Breast epithelium (tissue), 4 donors: ENCODE data around the gene TM9SF4. TPM values are rescaled to one million over a fixed set of nuclear protein-coding genes. Genes with fewer than 3 reads are reported as not detected.

ENCODE experiments used
- DNase-seq, 2 donors: peaks; one replicate each; pipeline ENCODE4 v3.0.0-alpha.2; 2019; ENCODE audit warnings: low spot score in 2 of 2
- H3K27ac ChIP-seq, 2 donors: fragments of 200-600 bp; sonication (generic) in 1 of 2; one replicate each; pipeline ENCODE4 v1.5.1; 2016 to 2019; ENCODE audit warnings: mild to moderate bottlenecking in 1 of 2
- H3K27me3 ChIP-seq, 2 donors: fragments of 200-600 bp; sonication (generic) in 1 of 2; one replicate each; pipeline versions ENCODE4 v1.5.1 to v1.6.0; 2017 to 2019; ENCODE audit warnings: control low read depth in 1 of 2, mild to moderate bottlenecking in 1 of 2
- H3K36me3 ChIP-seq: fragments of 200-600 bp; one replicate; pipeline ENCODE4 v1.5.1; 2019
- H3K4me1 ChIP-seq, 2 donors: fragments of 200-600 bp; sonication (generic); one replicate each; pipeline ENCODE4 v1.5.1; 2016 to 2019; ENCODE audit warnings: control low read depth in 1 of 2
- H3K4me3 ChIP-seq, 3 donors: fragments of 200-600 bp; sonication (generic); 1 replicate in 2 of 3; 2 replicates in 1 of 3; pipeline ENCODE4 v1.5.1; 2016 to 2019; ENCODE audit warnings: mild to moderate bottlenecking in 3 of 3, moderate library complexity in 2 of 3
- H3K9me3 ChIP-seq, 2 donors: fragments of 200-600 bp; sonication (generic) in 1 of 2; one replicate each; pipeline ENCODE4 v1.5.1; 2016 to 2019; ENCODE audit warnings: control low read depth in 1 of 2
- CTCF ChIP-seq, 3 donors: fragments of 450-650 bp; IDR thresholded peaks; one replicate each; pipeline ENCODE4 v1.5.1; 2016 to 2017; ENCODE audit warnings: antibody characterized with exemption in 3 of 3, mild to moderate bottlenecking in 3 of 3, moderate library complexity in 3 of 3
- POLR2A ChIP-seq: fragments of 450-650 bp; IDR thresholded peaks from one replicate; pipeline ENCODE4 v1.6.1; 2016; ENCODE audit warnings: antibody characterized with exemption, mild to moderate bottlenecking, moderate library complexity
- POLR2AphosphoS5 ChIP-seq, 3 donors: sonication (generic); formaldehyde crosslinking; IDR thresholded peaks; one replicate each; pipeline ENCODE4 v1.6.1; 2017; ENCODE audit warnings: antibody characterized with exemption in 3 of 3
- intact Hi-C: fragments of 100-400 bp; cut with DNase I; formaldehyde crosslinking; loops from one replicate; pipeline ENCODE4 v1.15.1; 2023; ENCODE audit warnings: low total_unique reads
- total RNA-seq, 3 donors: library from RNA; depleted of rRNA; stranded (reverse); fragments of >200 nt; gene quantifications; one replicate each; pipeline ENCODE4 v1.1.0, GENCODE V29; 2016

The TM9SF4 gene
- total RNA-seq, 3 donors from 2014 or later = 20.2 to 28.5 (median 26.9) TPM

GRCh38 chr20:32072168-32072750 is 37.3 kb upstream of the TM9SF4 start:
- H3K4me3 ChIP-seq = no peak overlapping the region
- DNase-seq = no peak
- no peak overlapping the region for H3K27ac ChIP-seq
- TF ChIP-seq POLR2A (no peak), POLR2AphosphoS5 (IDR thresholded peaks at IDR 0.05) (no peak), CTCF (IDR thresholded peaks at IDR 0.05) (no peak)
- H3K36me3 ChIP-seq = no peaks in the 10 kb centered on the region
- peaks cover 0 to 13% of the 10 kb centered on the region in 2 donors for H3K27me3 ChIP-seq
- intact Hi-C loops = no loop called here
- H3K4me1 ChIP-seq = no peaks in the 10 kb centered on the region
- no peaks in the 10 kb centered on the region for H3K9me3 ChIP-seq

DNA sequence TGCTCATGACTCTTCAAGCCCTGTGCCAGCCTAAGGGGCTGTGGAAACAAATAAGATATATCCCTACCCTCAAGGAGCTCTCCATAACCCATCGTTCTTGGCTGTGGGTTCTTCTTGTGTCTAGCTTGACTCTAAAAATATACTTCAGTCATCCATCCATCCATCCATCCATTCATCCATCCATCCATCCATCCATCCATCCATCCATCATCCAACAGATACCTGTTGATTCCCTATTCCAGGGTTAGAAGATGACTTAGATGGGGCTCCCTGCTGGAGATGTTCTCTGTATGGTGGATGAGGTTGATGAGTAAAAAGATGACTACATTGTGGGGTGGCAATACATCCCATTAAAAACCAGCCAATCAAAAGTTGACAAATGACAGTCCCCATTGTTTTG is 34.0 kb upstream of the TM9SF4 start:
- intact Hi-C loops = no loop called here
- no peaks in the 10 kb centered on the region for H3K9me3 ChIP-seq
- H3K36me3 ChIP-seq = no peaks in the 10 kb centered on the region
- H3K4me1 ChIP-seq = no peaks in the 10 kb centered on the region
- no peak overlapping the region for H3K27ac ChIP-seq
- DNase-seq = no peak
- no peak overlapping the region for H3K4me3 ChIP-seq
- peaks cover 0 to 13% of the 10 kb centered on the region in 2 donors for H3K27me3 ChIP-seq
- TF ChIP-seq POLR2AphosphoS5 (IDR thresholded peaks at IDR 0.05) (no peak), CTCF (IDR thresholded peaks at IDR 0.05) (no peak), POLR2A (no peak)

DNA sequence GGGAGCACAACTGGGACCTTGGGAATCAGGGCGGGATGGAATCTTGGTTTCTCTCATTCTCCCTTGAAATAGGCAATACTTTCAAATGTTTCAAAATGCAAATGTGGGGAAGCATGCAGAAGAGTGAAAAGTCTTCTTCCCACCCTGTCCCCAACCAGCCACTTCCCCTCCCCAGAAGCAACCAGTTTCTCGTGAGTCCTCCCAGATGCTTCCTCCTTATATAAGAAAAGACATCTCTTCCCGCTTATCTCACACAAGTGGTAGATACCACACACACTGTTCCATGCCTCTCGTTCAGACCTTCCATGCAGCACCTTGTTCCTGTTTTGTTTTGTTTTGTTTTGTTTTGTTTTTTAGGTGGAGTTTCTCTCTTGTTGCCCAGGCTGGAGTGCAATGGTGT is 32.3 kb upstream of the TM9SF4 start:
- Histone ChIP-seq H3K4me3 (no peak overlapping the region), H3K9me3 (no peaks in the 10 kb centered on the region), H3K27ac (no peak overlapping the region), H3K27me3 (peaks cover 0 to 13% of the 10 kb centered on the region in 2 donors), H3K4me1 (no peaks in the 10 kb centered on the region), H3K36me3 (no peaks in the 10 kb centered on the region)
- intact Hi-C loops = no loop called here
- no peak for DNase-seq
- no peak for TF ChIP-seq CTCF (IDR thresholded peaks at IDR 0.05)
- TF ChIP-seq POLR2AphosphoS5 (IDR thresholded peaks at IDR 0.05) = no peak
- TF ChIP-seq POLR2A = no peak

DNA sequence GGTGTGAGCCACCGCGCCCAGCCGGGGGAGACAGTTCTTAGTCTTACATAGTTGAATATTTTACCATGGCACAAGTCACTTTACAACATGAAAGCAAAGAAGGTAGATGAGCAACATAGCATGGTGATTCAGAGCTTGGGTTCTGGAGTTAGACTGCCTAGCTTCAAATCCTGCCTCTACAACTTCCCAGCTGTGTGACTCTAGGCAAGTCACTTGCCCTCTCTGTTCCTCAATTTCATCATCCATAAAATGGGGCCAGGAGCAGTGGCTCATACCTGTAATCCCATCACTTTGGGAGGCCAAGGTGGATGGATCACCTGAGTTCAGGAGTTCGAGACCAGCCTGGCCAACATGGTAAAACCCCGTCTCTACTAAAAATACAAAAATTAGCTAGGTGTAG is 31.2 kb upstream of the TM9SF4 start:
- TF ChIP-seq CTCF (IDR thresholded peaks at IDR 0.05) (no peak), POLR2A (no peak), POLR2AphosphoS5 (IDR thresholded peaks at IDR 0.05) (no peak)
- H3K27ac ChIP-seq = no peak overlapping the region
- DNase-seq = no peak
- intact Hi-C loops = no loop called here
- H3K36me3 ChIP-seq = no peaks in the 10 kb centered on the region
- H3K4me1 ChIP-seq = no peaks in the 10 kb centered on the region
- H3K27me3 ChIP-seq = peaks cover 0 to 15% of the 10 kb centered on the region in 2 donors
- no peaks in the 10 kb centered on the region for H3K9me3 ChIP-seq
- no peak overlapping the region for H3K4me3 ChIP-seq

GRCh38 chr20:32078791-32079190 is 30.7 kb upstream of the TM9SF4 start:
- Histone ChIP-seq H3K4me1 (no peaks in the 10 kb centered on the region), H3K27me3 (peaks cover 0 to 20% of the 10 kb centered on the region in 2 donors), H3K27ac (no peak overlapping the region), H3K4me3 (no peak overlapping the region), H3K9me3 (no peaks in the 10 kb centered on the region), H3K36me3 (no peaks in the 10 kb centered on the region)
- intact Hi-C loops = no loop called here
- no peak for DNase-seq
- TF ChIP-seq CTCF (IDR thresholded peaks at IDR 0.05) (no peak), POLR2A (no peak), POLR2AphosphoS5 (IDR thresholded peaks at IDR 0.05) (no peak)
